ENCODE measurements around the gene BABAM2. TPM values are rescaled to one million over a fixed set of nuclear protein-coding genes. Genes with fewer than 3 reads are reported as not detected.

The BABAM2 gene
- total and polyA plus RNA-seq, 7 donors: 22.9 to 52.3 (median 25.2) TPM

- TF ChIP-seq POLR2AphosphoS5 (IDR thresholded peaks at IDR 0.05) (no peak), POLR2A (IDR thresholded peaks at IDR 0.05) (no peak), CTCF (IDR thresholded peaks at IDR 0.05) (no peak), EP300 (IDR thresholded peaks at IDR 0.05) (no peak)
- Histone ChIP-seq H3K4me1 (no peaks in the 10 kb centered on the region), H3K36me3 (no peaks in the 10 kb centered on the region), H3K4me3 (no peak overlapping the region), H3K9me3 (no peaks in the 10 kb centered on the region), H3K27ac (no peak overlapping the region), H3K27me3 (no peaks in the 10 kb centered on the region)
- WGBS, 2 donors: 48 to 77% methylated on average over 9 of the region's 9 CpGs
- DNase-seq: no peak
- intact Hi-C loops (cut with DNase I): no loop called here
These were observed 281.8 kb downstream of the BABAM2 start for GRCh38 chr2:28172114-28172898.

GRCh38 chr2:28173377-28173776 is 282.8 kb downstream of the BABAM2 start:
- H3K9me3 ChIP-seq: no peaks in the 10 kb centered on the region
- H3K4me1 ChIP-seq: no peaks in the 10 kb centered on the region
- TF ChIP-seq POLR2AphosphoS5 (IDR thresholded peaks at IDR 0.05) (no peak), EP300 (IDR thresholded peaks at IDR 0.05) (no peak), POLR2A (IDR thresholded peaks at IDR 0.05) (no peak), CTCF (IDR thresholded peaks at IDR 0.05) (no peak)
- H3K36me3 ChIP-seq: no peaks in the 10 kb centered on the region
- intact Hi-C loops (cut with DNase I): no loop called here
- DNase-seq: no peak
- no peak overlapping the region for H3K27ac ChIP-seq
- no peak overlapping the region for H3K4me3 ChIP-seq
- WGBS, 2 donors: 79 to 82% methylated on average over 8 of the region's 8 CpGs
- no peaks in the 10 kb centered on the region for H3K27me3 ChIP-seq

GRCh38 chr2:28174211-28174610 is 283.7 kb downstream of the BABAM2 start:
- Histone ChIP-seq H3K9me3 (no peaks in the 10 kb centered on the region), H3K27ac (no peak overlapping the region), H3K36me3 (no peaks in the 10 kb centered on the region), H3K4me3 (no peak overlapping the region), H3K4me1 (no peaks in the 10 kb centered on the region), H3K27me3 (no peaks in the 10 kb centered on the region)
- TF ChIP-seq CTCF (IDR thresholded peaks at IDR 0.05): no peak
- no peak for TF ChIP-seq POLR2A (IDR thresholded peaks at IDR 0.05)
- no peak for TF ChIP-seq POLR2AphosphoS5 (IDR thresholded peaks at IDR 0.05)
- no peak for TF ChIP-seq EP300 (IDR thresholded peaks at IDR 0.05)
- 93 to 97% methylated on average over 4 of the region's 4 CpGs for WGBS, 2 donors
- no peak for DNase-seq
- intact Hi-C loops (cut with DNase I): no loop called here

- Histone ChIP-seq H3K4me3 (no peak overlapping the region), H3K9me3 (no peaks in the 10 kb centered on the region), H3K36me3 (no peaks in the 10 kb centered on the region), H3K27ac (no peak overlapping the region), H3K4me1 (no peaks in the 10 kb centered on the region), H3K27me3 (no peaks in the 10 kb centered on the region)
- 67 to 87% methylated on average over 3 of the region's 3 CpGs for WGBS, 2 donors
- no peak for TF ChIP-seq EP300 (IDR thresholded peaks at IDR 0.05)
- no peak for TF ChIP-seq POLR2AphosphoS5 (IDR thresholded peaks at IDR 0.05)
- no peak for TF ChIP-seq POLR2A (IDR thresholded peaks at IDR 0.05)
- no peak for TF ChIP-seq CTCF (IDR thresholded peaks at IDR 0.05)
- intact Hi-C loops (cut with DNase I): no loop called here
- DNase-seq: no peak
These were observed 284.5 kb downstream of the BABAM2 start for GRCh38 chr2:28175028-28175427.

GRCh38 chr2:28178946-28179345 is 288.4 kb downstream of the BABAM2 start:
- intact Hi-C loops (cut with DNase I): no loop called here
- WGBS, 2 donors: 95 to 98% methylated on average over 1 of the region's 1 CpG
- no peaks in the 10 kb centered on the region for H3K4me1 ChIP-seq
- no peak overlapping the region for H3K27ac ChIP-seq
- no peak for DNase-seq
- no peak overlapping the region for H3K4me3 ChIP-seq
- TF ChIP-seq POLR2A (IDR thresholded peaks at IDR 0.05) (no peak), POLR2AphosphoS5 (IDR thresholded peaks at IDR 0.05) (no peak), CTCF (IDR thresholded peaks at IDR 0.05) (no peak), EP300 (IDR thresholded peaks at IDR 0.05) (no peak)
- H3K9me3 ChIP-seq: no peaks in the 10 kb centered on the region
- H3K36me3 ChIP-seq: no peaks in the 10 kb centered on the region
- H3K27me3 ChIP-seq: no peaks in the 10 kb centered on the region

All from sigmoid colon (tissue), 7 donors.